ENCODE measurements around the gene PRKACB.

Gene PRKACB

DNA sequence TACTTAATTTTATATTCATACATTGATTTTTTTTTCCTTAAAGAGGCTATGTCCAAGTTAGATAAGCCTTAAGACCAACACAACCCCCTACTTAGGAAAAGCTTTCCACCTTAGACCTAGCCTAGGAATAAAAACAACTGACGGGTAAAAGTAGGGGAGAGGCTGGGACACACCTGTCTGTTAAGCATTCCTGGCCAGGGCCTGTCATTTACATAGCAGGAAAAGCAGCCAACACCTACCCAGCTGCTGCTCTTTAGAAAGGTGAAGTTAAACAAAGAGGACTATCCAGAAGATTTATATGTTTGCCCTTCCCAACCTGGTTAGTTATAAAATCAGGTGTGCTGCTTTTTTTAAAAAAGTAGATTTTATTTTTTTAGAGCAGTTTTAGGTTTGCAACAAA, 128.3 kb downstream of the PRKACB start:
- no peak for DNase-seq

DNA sequence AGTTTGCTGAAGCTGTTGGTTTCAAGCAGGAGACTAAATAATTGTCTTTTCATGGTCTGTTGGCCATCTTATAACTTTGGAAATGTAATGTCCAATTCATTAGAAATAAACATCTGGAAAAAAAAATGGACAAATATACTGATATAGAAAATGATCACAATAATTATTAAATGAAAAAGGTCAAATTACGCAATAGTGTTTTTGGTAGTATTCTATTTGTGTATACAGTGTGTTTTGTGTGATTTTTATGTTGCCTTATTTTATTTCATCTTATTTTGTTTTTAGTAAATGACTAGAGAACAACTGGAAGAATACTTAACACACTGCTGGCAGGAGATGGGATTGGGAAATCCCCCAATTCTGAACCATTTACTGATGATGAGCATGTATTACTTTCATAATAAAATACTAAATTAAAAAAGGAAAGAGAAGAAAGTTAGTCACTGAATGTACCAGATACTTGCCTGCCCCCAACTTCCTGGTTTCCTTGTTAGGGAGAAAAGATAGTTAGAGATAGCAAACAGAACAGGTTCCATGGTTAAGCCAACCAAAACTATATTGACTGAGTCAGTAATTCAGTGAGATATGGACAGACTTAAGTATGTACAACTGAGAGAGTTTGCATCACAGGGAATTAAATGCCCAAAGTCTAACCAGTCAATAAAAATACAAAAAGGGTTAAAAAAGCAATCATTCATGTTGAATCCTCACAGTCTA, 133.4 kb downstream of the PRKACB start:
- DNase-seq, result no peak

- DNase-seq, result no peak
Measured at GRCh38 chr1:84278905-84279304, 134.8 kb downstream of the PRKACB start.

- DNase-seq, result no peak
Measured at GRCh38 chr1:84280912-84281311, 136.8 kb downstream of the PRKACB start.

DNA sequence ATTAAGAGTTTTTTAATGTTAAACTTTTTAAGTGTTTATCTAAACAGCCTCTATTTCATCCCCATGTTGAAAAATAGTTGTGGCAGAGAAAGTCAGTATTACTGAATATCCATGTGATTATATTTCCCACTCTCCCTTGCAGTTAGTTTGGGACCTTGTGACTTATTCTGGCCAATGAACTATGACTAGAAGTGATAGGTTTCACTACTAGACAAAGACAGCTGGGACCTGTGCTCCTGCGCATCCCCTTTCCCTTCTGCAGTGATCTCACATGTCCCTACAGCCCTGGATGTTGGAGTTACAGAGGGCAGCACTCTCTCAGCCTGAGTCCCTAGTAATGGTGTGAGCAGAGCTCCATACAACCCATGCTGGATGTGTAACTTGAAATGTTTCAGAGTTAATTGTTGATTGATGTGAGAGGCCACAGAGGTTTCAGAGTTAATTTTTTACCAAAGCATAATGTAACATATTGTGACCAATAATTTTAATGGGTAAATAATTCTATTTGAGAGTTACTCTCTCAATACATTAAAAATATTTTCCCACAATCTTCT, 138.8 kb downstream of the PRKACB start:
- no peak for DNase-seq

DNA sequence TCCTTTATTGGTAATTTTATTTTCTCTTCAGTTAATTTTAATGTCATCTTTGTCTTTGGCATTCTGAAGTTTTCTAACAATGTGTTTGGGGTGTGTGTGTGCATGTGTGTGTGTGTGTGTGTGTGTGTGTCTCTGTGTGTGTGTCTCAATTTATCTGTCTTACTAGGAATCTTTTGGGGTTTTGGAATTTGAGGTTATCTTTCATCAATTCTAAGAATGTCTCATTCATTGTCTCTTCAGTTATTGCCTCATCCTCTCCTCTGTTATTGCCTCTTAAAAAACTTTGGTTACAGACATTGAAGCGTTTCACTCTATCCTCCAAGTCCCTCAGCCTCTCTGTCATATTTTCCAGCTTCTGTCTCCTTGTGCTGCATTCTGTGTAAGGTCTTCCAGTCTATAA, 139.3 kb downstream of the PRKACB start:
- no peak for DNase-seq

DNA sequence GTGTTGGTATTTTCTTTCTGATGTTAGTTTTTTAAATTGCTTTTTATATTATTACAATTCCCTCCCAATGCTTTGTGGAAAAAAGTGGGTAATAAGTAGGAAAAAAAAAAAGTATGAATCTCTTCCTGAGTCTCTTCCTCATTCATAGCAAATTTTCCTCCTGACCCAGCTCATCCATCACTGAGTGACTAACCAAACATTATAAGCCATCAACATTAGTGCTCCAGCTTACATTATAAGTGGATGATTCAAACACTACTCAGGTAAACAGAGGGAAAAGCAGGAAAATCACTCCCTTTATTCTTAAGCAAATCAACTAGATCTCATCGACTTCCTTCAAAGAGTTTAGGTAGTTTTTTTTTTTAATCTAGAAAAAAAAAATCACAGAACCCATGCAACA, 142.0 kb downstream of the PRKACB start:
- DNase-seq, result no peak

DNA sequence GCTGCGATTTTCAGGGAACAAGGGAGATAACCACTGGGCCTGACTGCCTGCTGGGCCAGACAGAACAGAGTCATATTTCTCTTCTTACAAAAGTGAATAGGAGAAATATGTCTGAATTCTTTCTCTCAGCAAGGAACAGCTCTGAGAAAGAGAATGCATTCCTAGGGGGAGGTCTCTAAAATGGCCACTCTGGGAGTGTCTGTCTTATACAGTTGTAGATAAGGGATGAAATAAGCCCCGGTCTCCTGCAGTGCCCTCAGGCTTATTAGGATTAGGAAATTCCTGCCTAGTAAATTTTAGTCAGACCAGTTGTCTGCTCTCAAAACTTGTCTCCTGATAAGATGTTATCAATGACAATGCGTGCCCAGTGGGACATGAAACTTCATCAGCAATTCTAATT, 143.3 kb downstream of the PRKACB start:
- DNase-seq, result peak; percentile 8

Measured in CD4-positive, alpha-beta T cell treated with Interleukin-17A for 1 hour (primary cell).